HG03378 (cell line): ENCODE data around the gene ROBO1.

Source experiments
- ATAC-seq: cut with Tn5 transposase; IDR thresholded peaks from one replicate; pipeline ENCODE4 v1.9.1; 2021; ENCODE audit warnings: mild to moderate bottlenecking, moderate library complexity; ENCODE audit not compliant: unreplicated experiment

ROBO1 gene

DNA sequence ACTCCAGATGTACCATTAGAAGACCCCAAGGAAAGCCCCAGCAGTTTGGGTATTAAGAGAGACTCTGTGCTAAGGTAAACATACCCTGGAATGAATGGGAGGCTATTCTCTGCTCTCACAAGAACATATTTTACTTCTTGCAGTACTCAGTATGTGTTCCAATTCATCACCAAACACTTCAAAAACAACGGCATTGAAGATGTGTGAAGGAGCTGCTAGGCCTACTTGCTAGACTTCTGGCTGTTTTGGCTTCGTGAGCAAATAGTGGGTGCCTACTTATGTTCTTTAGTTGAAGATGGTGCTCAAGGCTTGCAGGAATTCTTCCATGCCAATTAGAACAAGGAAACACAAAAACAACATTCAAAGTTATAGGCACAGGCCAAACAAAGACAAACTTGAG is 514.5 kb downstream of the ROBO1 start:
- ATAC-seq, result no peak

DNA sequence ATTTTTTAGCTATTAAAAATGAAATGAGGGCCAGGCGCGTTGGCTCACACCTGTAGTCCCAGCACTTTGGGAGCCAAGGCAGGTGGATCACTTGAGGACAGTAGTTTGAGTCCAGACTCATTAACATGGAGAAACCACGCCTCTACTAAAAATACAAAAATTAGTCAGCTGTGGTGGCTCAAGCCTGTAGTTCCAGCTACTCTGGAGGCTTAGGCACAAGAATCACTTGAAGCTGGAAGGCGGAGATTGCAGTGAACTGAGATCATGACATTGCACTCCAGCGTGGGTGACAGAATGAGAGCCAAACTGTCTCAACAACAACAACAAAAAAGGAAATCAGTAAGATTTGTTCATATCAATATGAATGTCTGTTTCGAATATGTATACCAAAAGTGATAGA is 517.1 kb downstream of the ROBO1 start:
- no peak for ATAC-seq

DNA sequence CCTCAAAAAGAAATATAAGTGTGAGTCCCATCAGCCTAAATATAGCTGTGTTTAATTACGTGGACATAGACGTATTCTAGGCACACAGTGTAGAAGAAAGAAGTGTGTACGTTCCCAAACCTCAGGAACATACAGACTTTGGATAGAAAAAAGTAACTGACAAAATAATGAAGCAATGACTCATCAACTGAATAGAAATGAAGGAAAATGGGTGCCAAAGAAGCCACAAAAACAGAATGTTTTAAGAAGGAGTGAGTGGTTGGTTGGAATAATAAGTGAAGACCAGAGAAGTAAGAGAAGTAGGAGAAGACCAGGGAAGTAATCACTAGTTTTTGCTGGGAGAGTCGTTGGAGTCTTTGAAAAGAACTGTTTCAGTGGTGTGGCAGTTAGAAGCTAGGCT is 518.1 kb downstream of the ROBO1 start:
- no peak for ATAC-seq

DNA sequence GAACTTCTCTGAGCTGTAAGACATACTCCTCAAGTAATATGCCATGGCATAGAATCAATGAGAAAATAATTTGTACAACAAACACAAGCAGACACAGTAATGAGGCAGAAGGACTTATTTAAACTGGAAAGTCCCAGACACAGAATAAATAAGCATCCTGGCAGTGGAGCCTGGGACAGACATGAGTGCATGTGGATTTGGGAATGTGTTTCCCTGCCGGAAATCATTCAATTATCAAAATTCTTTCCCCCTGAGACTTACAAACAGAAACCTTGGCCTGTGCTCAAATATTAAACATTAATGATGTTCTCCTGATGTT is 520.1 kb downstream of the ROBO1 start:
- ATAC-seq, result no peak

DNA sequence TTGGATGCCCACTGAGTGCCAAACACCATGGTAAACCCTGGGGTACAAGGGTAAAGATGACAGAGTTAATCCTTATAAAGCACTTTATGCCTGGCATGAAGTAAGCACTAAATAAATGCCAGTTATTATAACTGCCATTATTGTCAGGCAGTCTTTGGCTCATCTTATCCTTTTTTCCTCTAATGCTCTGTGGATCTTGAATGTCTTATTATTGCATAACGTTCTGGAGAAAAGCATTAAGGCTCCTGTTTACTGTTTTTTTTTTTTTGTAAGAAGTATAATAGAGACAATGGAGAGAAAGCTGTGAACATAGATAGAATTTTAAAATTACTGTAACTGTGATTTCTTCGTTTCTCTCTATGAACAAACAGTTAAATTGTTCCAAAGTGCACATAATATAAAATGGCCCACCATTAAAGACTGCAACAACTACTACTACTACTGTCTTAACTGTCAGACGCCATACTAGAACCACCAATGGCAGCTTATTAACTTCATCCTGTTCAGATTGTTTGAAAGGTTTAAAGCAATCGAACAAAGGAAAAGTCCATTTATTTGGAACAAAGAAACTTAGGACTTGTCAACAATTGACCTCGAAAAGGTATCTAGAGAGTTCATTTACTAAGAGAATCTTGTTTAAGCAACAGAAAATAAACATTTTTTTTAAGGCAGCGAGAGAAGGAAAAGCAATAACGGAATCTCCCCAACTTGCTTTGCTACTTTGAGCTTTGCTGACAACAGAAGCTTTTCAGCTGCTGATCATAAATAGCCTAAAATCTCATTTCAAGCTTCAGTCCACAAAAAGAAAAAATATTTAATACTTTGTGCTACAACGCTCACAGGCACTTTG is 520.7 kb downstream of the ROBO1 start:
- no peak for ATAC-seq

DNA sequence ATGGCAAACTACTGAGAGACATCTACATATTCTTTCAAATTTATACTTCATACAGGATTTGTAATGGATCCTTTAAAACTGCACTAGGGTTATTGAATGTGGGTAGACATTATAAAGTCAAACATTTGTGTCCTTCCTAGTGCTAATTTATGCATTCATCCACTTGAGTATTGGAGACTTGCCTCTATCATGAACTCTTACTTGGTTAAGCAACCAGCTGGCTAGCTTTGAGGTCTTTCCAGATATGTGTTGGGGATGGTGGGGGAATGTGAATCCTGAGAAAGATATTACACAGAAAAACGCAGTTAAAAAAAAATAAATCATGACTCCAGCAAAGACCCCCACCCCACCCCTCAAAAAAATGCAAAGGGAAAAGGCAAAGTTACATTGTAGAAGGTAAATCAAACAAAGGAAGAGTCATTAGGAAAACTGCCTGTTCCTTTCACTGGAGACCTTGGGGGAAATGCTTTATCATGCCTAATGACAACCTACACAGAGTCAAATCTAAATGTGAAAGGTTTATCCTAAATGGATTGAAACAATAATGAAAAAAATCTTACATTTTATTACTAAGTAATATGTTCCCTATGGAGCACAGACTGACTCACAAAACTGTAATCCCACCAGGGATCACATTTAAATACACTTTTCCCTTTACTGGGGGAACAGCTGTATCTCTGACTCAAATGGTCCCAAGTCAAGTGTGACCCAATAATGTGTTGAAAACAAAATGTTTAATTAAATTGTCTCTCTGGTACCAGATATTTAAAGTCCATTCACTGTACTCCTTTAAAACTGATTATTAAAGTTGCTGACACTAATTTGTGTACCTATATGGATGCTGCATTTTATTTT is 522.3 kb downstream of the ROBO1 start:
- no peak for ATAC-seq

DNA sequence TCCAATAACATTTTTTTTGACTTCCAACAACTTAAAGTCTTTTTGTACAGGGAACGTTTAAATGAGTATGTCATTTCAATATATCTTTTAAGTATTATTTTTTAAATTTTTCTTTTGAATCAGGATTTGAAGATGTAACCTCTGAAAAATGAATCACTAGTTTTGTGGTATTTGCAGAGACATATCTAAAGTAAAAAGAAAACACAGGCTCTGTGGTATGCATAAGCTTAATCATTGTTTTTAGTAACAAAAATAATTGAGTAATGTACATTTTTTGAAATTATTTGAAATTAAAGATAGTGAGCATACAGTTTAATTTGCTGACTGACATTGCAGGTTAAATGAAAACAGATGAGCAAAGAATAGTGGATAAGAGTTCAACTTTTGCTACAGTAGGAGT is 531.3 kb downstream of the ROBO1 start:
- ATAC-seq, result no peak

DNA sequence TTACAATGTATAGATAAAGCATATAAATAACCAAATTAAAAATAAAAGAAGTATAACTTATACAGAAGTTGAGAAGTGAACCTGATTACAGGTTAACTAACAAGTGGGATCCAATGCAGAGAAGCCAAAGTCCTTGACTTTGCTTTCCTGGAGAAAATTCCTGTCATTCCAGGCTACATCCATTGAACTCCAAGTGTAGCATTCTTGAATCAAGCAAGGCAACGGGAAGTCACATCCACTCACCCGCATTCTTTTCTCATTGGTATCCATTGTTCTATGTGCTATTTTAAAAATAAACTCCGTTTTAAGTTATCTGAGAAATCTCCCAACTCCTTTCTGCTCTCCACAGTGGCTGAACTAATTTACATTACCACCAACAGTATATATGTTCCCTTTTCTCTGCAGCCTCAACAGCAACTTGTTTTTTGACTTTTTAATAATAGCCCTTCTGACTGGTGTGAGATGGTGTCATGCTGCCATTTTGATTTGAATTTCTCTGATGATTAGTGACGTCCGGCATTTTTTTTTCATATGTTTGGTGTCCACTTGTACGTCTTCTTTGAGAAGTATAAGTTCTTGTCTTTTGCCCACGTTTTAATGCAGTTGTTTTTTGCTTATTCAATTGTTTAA is 534.3 kb downstream of the ROBO1 start:
- ATAC-seq, result no peak

DNA sequence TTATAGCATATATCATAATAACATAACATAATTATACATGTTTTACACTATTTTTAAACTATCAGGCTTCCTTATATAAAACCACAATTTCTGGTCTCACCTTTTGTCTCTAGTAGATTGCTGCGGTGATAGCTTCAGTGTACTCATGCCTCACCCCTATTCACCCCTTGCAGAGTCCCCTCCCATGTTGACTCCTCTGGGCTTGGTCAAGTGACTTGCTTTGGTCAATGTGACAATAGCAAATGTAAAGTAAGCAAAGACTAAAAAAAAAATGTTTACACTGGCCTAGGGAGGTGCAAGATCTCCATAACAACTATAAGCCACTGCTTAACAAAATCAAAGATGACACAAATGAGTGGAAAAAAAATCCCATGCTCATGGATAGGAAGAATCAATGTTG is 537.5 kb downstream of the ROBO1 start:
- no peak for ATAC-seq

DNA sequence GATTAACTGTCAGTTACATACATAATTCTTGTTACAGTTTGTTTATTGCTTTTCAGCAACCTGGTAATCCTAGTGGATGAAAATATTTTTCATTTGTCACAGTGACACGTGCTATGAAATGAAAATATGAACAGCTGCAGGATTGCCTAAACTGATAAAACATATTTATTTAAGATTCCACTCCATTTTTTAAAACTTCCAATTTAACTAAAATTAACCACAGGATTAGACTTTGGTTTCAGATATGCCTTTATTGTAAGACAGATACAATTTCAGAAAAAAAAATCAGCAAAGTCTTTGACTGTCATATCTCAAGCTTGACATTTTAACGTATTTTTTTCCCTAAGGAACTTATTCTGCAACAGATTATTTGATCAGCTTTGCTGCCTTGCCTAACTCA is 550.7 kb downstream of the ROBO1 start:
- no peak for ATAC-seq

DNA sequence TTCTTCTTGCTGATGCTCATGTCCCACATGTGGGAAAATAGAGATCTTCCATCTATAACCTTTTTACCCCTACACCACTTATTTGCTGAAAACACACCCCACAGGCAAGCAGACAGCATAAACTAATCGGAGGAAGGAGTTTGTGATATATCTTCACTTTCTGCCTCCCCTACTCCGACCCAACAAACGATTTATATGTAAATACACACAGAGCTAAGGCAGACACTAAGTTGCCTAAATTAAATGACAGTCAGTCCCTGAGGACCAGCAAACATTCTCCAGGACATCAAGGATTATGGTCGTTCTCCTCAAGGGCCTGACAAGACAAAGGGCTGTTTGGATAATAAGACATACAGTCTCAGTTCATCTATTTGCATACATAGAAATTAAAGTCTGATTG is 552.5 kb downstream of the ROBO1 start:
- ATAC-seq, result no peak

DNA sequence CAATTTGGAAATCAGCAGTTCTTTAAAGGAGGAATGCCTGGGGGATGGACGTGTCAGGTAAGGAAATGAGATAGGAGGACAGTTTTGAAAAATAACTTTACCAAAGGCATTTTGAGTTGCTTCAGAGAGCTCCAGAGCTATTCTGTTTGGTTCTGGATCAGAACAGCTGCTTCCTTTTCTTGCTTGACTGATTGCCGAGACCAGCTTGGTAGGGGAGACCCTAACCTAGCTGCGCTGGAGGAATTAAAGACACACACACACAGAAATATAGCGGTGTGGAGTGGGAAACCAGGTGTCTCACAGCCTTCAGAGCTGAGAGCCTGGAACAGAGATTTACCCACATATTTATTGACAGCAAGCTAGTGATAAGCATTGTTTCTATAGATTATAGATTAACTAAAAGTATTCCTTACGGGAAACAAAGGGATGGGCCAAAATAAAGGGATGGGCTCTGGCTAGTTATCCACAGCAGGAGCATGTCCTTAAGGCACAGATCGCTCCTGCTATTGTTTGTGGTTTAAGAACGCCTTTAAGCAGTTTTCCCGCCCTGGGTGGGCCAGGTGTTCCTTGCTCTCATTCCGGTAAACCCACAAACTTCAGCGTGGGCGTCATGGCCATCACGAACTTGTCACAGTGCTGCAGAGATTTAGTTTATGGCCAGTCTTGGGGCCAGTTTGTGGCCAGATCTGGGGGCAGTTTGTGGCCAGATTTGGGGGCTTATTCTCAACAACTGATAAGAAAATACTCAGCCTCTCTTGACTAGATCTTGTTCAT is 556.0 kb downstream of the ROBO1 start:
- no peak for ATAC-seq

DNA sequence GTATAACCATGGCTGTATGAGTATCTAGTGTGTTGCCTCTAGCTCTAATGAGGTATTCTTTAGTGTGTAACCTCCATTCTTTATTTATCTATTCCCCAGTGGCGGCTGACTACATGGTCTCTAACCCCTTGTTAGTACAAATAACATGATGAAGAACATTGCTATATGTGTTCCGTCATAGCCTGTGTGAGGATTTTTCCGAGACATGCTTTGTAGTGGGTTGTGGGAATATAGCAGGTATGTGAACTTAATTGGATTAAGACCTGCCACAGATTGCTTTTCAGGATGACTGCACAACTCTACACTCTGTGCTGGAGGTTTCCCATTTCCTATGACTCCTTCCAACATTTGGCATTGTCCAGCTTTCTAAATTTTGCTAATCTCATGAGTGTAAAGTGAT is 563.4 kb downstream of the ROBO1 start:
- ATAC-seq, result no peak

DNA sequence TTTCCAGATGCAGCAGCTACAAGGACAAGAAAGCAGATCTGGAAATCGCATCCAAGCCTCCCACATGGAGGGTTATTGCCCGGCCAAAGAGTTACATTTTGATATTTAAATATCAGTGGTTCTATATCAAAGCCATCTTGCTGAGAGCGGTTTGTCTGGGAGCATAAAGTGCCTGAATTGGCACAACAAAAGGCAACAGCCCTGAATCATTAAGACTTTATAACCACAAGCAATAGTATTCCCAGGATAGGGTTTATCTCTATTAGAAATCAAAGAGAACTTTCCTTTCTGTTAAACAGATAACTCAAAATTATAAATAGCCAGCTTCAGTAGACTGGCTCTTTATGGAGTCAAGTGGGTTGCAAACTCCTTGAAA is 564.7 kb downstream of the ROBO1 start:
- no peak for ATAC-seq

DNA sequence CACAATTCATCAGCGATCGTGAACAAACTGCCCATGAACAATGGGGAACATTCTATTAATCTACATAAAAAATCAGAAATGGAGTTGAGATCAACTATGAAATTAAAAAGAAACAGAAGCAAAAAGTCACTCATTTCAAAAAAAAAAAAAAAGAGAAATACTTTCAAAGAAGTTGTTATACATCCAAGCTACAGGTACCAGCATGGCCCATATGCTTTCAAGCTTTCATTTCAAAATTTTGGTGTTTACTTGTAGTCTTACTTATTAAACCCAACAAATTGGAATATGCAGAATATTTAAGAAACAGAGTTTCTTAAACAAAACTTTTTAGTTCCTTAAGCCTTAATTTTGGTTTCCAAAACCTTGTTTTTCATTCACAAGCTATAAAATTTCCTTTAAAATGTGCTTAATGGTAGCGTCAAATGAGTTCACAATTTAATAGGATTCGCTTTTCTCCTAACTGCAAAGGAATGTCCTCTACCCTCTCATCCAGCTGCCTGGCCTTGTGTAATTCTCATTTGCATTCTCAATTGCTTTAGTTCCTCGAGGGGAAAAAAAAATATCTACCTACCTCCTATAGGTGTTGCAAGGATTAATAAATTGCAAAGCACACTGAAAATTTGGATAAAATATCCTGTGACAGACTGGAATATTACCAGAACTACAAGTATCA is 565.2 kb downstream of the ROBO1 start:
- ATAC-seq, result no peak

DNA sequence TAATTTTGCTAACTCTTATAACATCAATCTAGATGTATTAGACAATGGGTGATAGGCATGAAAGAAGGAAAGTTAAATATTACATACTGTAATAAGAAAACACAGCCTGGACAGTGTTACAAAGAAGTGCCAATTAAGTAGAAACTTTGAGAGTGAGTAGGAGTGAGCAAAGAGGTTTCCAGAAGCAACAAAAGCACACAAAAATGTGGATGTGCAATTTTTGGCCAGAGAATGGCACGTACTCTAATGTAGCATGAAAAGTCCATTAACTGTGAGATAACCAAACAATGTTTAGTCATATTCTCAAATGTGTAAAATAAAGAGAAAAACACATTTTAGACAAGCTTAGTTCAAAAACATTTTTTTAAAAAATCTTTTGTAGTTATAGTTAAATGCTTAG is 567.3 kb downstream of the ROBO1 start:
- ATAC-seq, result no peak

DNA sequence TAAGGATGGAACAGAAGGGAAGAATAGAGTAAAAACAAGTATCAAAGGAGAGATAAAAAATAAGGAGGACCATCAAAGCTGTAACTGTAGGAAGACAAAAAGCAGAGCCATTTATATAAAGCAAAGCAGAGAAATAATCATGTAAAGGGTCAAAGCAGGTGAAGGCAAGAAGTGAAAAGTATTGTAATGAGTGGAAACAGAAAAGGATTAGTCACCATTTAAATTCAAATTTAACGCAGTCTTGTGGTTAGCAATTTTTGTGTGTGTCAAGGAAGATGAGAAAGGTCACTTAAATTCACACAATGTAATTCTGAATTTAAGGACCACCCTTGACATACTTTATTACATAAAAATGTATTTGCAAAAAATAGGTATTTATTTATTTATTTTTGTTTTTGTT is 567.8 kb downstream of the ROBO1 start:
- ATAC-seq, result no peak

DNA sequence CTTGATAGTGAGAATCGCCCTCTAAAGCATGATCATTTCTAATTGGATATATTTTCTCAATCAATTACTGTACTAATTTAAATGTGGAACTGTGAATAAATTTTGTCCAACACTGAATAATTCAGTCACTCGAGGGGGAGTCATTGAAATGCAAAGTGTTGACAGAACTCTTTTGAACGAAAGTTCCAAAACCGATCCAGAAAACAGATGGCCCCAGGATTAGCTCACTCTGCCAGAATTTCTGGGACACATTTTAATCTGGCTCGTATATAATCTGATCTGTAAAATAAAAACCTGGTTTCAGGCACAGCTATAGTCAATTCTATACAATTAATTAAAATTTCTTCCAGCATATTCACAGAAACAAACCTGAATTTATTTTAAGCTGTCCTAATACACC is 580.4 kb downstream of the ROBO1 start:
- ATAC-seq, result no peak

DNA sequence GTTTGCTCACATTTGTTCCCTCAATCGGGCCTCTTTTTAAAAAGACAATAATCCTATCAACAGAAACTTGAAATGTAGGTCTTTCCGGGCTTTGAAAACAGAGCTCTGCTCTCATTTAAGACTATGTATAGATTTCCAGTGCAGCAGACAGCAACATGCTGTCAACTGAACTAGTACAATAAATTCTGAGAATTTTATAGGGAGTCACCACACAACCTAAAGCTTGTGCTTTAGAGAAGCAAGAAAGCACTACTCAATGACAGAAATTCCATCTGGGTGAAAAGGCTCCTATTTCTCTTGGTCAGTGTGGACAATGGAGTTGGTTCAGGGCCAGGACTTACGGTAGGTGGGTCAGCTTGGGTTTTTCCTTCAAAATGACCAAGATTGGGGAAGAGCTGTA is 583.5 kb downstream of the ROBO1 start:
- no peak for ATAC-seq

DNA sequence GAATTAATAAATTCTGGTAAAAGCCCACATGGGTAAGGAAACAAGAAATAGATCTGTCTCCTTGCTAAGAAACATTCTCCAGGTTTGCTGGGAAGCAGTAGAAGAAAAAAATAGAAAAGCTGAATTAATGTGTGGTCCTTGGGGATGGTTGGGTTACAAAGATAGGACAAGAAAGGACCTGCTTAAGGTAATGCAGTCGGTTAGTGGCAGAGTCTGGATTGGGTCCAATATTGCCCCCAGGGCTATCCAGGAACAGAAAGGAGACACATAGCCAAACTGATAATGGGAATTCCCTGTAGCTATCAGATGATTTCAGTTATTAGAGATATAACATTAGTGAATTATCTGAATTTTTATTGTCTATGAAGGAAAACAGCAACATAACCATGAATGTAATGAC is 584.3 kb downstream of the ROBO1 start:
- ATAC-seq, result no peak
